ENCODE measurements around the gene TBC1D32.

- TF ChIP-seq POLR2A (IDR thresholded peaks at IDR 0.05; ENCODE audit: low read depth, low read length) = no peak
- no peak for TF ChIP-seq TAF1 (IDR thresholded peaks at IDR 0.05; ENCODE audit: borderline replicate concordance, low read depth, low read length)
- no peak for TF ChIP-seq POLR2AphosphoS5 (IDR thresholded peaks at IDR 0.05; ENCODE audit: low read depth, low read length)
Observed at GRCh38 chr6:121333196-121333595, 1.1 kb downstream of the TBC1D32 start.
